ENCODE results near the gene PICK1.

The PICK1 gene

DNA sequence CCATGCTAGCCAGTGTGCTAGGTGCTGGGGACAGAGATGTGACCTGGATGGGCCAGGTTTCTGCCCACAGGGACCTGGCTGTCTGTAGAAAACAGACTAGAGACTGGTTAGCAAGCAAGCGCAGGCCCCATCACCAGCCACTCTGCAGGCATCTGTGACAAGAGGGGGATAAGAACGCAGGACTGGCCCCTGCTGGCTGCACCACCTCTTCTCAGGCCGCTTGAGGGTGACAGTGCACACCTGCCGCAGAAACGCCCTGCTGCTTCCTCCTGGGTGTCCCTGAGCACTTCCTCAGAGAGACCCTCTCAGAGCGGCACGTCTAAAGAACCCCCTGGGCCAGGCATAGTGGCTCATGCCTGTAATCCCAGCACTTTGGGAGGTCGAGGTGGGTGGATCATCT lies 5.9 kb upstream of the PICK1 start:
- no peak for DNase-seq

DNA sequence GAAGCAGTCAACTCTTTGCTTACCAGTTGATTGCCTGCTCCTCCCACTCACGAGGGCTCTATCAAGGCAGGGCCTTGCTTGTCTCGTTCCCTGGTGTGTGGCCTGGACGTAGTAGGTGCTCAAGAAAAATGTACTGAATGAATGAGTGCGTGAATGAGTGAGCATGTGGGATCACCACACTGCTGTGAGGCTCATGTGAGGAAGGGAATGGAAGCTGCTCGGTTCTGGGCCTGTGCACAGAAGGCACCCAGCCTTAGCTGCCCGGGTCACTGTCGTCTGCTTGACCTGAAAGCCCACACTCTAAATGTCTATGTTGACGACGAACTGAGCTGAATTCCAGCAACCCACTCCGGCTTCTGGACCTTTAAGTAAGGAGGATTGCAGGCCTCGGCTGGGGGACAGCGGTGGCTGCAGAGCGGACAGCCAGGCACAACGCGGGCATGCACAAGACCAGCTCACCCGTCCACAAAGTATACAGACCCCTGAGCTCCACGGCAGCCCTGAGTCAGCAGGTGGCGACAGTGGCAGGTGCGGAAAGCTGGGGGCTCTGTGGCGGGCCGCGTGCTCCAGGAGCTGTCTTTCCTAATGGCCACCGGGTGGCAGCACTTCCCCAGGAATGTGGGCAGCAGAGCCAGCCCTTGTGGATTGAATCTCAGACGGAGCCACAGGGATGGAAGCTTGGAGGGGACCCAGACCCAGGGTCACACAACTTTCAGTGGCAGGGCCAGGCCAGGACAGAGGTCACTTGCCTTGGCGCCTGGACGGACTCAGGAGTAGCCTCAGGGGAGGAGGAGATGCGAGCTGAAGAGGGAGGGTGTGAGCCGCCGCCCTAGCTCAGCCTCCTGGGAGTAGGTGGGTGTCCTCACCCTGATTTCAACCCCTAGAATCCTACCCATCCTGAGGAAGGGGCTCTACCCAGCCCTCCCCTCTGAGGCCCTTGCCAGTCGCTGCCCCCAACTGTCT lies 5.0 kb upstream of the PICK1 start:
- DNase-seq = peak; percentile 77 to 89 (median 83)

DNA sequence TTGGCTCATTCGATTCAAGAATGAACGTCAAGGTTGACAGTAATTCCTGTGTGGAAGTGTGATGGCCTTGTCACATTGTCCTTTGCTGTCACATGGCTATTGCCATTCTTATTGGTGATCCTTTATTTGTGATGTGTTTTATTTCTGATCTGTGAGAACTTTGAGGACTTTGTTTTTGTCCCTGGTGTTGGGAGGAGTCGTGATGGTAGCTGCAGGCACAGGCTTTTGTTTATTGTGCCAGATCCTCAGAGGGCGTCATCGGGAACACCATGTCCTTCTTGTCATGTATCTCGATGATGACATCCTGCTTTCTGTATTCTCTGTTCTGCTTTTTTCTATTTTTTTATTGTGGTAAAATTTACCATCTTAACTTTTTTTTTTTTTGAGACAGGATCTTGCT lies 5.6 kb downstream of the PICK1 start:
- peak; percentile 61 to 73 (median 68) for DNase-seq

DNA sequence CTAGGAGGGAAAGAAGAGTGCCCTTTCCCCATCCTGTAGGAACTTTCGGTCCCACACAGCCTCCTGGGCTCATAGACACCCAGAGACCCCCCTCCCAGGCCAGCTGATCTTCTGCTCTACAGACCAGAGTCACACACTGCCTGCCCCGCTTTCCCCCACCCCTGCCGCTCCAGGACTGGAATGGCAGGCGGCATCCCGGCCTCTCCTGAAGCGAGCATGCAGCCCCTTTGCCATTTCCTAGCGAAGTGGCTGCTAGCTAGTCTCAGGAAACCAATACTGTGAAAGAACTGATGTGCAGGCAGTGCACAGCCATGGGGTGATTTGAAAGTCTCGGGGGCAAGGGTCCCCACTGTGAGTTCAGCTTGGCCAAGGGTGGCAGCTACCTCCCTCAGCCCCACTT lies 8.3 kb downstream of the PICK1 start:
- DNase-seq = no peak

DNA sequence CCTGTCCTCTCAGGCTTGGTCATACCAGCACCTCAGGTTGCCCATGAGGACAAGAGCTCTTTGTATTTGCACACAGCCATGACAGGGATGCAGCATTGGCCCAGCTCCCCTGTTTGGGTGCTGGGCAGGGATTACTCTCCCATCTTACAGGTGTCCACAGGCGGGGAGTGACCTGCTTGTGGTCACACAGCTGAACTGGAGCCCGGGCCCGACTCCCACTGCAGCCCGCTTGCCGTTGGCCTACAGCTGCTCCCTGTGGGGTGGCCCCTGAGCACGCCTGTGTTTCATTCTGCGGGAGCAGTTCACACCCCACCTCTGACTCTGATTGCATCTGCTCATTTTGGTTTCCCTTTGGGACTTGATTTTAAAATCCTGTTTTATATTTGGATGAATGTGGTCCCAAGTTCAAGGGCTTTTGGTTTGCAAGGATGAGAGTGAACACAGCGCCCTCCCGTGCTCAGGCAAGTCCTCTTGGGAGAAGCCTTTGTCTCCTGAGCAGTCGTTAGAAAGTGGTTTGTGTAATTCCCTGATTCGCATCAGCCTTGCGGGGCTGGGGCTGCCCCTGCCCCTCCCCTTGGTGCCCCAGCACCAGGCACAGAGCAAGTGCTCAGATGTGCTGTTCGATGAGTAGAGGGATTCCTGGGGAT lies 9.3 kb downstream of the PICK1 start:
- no peak for DNase-seq

DNA sequence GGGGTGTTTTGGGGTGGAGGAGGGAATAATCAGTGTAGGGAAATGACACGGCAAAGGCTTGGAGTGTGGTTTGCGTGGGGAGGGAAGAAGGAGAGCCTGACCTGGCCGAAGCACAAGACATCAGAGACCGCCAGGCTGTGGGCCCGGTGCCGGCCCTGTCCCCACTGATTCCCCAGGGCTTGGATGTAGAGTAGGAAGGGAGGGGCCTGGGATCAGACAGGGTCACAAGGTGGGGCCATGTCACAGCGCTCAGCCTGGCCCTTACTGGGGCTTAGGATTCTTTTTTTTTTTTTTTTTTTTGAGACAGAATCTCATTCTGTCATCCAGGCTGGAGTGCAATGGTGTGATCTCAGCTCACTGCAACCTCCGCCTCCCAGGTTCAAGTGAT lies 9.8 kb downstream of the PICK1 start:
- no peak for DNase-seq

DNA sequence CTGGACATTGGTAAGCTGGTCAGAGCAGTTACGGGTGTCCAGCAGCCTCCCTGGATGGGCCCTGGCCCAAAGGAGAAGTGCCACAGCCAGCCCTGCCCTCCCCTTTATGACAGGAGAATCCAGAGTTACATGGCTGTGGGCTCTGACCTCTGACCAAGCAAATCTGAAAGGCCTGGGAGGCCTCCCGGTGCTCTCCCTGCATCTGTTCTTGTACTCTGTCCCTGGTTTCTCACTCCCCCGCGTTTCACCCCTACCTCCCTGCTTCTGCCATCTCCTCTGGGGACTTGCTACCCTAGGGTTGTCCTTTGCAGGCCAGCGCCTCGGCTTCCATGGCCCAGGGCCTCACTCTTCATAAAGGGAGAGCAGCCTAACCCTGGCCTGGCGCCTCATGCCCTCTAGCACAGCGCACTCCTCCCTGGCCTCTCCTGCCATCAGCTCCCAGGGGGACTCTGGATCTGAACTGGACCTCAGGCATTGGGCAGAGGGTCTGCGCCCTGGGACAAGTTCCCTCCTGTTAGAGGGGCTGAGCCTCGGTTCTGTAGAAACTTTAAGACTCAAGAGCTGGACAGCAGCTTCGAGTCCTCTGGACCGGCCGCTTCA lies 10.7 kb downstream of the PICK1 start:
- DNase-seq = no peak

DNA sequence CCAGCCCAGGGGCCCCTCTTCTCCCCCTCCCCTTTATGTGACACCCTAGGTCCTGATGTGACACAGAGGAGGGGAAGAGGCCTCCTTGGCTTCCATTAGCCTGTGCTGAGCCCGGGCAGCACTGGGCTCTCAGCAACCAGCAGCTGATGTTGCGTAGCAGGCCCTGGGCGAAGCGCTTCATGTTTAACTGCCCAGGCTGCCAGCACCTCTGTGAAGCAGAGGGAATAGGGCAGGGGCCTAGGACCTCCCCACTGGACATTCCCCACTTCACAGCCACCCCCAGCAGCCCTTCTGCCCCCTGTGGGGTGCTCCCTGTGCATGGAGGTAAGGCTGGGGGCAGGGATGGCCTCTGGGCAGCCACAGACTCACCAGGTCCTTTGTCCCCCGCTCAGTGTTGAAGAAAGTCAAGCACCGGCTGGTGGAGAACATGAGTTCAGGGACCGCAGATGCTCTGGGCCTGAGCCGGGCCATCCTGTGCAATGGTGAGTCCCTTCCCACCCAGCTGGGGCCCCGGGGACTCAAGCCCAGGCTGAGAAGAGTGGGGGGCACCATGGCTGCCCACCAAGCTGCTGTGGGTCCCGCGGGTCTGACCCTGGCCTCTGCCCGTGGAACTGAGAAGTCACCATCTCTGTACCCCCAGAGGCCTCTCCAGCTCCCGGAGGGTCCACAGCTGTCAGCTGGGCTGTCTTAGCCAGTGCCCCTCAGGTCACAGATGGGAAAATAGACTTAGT lies 11.6 kb downstream of the PICK1 start:
- no peak for DNase-seq

DNA sequence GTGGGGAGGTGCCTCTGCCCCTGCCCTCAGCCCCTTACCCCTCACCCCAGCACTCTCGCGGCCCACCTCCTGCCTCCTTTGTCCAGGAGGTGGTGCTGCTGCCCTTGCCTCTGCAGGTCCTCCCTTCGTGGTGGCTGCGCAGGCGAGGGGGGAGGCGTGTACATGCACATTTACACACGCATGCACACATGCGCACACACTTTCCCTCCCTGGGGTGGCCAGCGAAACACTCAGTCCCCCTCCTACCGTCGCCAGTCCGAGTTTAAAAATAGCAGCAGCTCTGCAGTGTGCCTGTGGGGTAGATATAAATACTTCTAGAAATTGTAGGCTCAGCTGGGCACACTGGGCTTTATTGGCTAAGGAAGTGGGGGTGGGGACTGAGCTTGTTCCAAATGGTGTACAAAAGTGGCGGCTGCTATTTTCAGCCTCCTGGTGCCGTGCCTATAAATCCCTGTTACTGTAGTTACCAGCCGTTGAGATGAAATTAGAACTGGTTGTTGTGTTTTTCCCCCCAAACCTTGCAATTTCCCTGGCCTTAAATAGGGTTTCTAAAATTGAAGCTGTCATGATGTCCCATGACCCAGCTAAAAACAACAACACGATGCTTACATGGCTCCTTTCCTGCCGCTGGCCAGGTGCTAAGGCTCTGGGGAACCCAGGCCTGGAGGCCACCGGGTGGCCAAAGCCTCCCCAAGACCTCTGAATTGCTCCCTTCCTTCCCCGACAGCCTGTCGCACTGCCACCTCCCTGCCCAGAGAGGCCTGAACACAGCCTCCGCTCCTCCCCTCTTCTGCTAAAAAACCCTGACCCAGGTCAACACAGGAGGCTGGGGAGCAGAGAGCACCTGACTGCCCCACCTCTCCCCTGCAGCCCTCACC lies 12.4 kb downstream of the PICK1 start:
- DNase-seq = peak in 1 of 3 donors; percentile 17

DNA sequence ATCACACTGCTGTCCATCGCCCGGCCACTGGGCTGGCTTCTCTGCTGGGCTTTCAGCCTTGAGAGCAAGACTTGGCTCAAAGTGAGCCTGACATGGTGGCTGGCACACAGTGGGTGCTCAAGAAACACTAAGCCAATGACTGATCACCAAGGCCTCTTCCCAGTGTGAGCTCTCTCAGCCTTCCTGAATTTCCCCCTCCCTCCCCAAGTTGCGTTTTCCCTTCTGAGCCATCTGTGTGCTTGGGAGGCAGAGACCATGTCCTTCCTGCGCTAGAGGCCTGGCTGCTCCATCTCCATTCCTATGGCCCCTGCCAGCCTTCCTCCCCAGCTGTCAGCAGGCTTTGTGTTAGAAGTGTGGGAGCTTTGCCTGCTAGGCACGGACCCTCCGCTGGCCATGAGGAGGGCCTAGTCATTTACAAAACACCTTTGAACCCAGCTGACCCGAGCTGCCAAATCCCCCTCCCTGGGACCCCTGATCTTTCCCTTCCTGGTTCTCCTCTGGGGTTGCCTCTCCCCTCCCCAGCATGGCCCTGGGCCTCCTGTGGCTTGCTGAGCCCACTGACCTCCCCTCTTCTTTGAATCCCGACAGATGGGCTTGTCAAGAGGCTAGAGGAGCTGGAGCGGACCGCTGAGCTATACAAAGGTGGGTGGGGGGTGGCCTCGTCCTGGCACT lies 13.2 kb downstream of the PICK1 start:
- DNase-seq = no peak

DNA sequence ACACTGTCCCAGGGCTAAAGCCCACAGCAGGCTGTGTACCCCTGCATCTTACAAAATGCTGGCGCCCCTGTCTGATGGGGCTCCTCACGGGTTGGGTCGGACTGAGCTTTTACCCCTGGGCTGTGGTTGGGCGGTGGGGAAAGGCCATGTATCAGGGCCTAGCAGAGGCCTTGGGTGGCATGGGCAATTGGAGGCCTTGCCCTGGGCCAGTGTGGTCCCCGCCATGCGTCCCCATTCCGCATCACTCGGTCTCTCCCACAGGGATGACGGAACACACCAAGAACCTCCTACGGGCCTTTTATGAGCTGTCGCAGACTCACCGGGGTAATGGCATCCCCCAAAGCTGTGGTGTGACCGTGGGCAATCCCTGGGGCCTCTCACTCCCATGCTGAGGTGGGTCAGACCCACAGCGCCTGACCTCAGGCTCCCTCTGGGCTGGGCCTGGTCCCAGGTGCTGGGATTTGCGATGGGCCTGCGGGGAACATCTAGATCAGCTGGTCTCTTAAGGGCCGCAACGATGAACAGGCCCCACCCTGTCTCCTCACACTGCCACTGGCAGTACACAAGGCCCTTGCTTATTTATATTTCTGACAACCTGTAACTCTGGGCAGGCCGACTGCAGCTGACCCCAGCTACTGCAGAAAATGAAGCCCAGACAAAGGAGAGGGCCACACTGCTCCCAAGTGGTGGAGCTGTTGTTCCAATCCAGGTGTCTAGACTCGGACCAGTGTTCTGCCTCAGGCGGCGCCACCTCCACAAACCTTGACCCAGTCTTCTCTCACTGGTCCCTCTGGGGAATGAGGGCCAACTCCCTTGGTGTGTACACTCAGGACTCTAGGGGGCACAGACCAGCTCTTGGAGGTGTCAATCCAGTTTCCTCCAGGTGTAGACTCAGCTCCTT lies 14.5 kb downstream of the PICK1 start:
- no peak for DNase-seq

DNA sequence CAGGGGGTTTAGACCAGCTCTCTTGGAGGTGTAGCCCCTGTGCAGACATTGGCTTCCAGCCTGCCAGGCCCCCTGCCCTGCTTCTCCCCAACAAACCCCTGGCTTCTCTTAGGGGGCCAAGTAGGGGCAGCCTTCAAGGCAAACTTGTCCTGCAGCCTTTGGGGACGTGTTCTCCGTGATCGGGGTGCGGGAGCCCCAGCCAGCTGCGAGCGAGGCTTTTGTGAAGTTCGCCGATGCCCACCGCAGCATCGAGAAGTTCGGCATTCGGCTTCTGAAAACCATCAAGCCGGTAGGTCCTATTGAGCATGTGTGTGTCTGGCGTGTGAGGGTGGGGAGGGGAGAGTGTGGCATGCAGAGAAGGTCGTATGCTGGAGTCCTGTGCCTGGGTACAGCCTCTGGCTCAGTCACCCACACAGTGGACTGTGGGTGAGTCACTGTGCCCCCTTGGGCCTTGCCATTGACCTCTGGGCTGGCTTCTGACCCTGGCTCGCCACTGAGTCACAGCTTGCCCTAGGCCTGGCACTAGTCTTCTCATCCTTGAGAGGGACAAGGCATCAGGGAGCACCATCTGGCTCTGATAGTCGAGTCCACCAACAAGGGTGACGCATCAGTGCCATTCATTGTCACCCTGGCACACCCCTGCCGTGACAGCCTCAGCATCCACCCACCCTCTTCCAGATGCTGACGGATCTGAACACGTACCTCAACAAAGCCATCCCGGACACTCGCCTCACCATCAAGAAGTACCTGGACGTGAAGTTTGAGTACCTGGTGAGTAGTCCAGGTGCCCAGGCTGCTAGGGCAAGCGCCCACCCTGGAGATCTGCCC lies 15.3 kb downstream of the PICK1 start:
- peak in 1 of 3 donors; percentile 10 for DNase-seq

DNA sequence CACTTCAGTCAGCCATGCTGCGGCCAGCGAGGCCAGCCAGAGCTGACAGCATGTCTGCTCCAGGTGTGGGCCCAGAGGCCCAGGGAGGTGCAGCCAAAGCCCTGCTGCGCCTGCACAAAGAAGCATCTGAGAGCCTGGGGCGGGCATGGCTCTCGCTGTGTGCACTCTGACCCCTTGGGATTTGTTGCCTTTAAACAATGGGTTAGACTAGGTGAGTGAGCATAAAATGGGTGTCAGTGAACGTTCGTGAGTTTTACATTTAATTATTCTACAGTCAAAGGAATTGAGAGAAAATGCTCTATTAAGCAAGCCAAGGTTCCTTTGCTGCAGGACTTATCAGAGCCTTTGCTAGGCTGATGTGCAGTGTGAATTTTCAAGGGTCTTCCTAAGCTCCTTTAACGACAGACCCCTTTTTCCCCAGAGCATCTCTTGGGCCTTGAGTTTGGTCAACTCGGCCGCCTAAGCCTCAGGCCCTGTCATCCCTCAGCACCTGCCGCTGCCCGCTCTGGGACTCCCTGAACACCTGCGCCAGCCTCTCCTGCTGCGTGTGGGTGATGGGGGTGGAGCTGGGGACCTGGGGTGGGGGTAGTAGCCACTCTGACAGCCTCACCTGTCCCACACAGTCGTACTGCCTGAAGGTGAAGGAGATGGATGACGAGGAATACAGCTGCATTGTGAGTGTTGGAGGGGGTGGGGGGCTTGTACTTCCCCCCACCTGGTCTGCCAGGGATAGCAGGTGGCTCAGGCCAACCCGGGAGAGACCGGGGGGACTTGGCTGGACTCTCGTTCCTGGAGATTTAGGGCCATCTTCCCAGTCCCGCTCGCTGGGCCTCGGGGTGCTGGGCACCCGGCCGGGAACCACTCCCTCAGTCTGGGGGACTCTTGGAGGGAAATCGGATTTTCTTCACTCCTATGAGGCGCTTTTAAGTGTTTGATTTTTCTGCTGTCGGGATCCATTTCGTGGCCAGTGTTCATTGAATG lies 16.2 kb downstream of the PICK1 start:
- DNase-seq = no peak

DNA sequence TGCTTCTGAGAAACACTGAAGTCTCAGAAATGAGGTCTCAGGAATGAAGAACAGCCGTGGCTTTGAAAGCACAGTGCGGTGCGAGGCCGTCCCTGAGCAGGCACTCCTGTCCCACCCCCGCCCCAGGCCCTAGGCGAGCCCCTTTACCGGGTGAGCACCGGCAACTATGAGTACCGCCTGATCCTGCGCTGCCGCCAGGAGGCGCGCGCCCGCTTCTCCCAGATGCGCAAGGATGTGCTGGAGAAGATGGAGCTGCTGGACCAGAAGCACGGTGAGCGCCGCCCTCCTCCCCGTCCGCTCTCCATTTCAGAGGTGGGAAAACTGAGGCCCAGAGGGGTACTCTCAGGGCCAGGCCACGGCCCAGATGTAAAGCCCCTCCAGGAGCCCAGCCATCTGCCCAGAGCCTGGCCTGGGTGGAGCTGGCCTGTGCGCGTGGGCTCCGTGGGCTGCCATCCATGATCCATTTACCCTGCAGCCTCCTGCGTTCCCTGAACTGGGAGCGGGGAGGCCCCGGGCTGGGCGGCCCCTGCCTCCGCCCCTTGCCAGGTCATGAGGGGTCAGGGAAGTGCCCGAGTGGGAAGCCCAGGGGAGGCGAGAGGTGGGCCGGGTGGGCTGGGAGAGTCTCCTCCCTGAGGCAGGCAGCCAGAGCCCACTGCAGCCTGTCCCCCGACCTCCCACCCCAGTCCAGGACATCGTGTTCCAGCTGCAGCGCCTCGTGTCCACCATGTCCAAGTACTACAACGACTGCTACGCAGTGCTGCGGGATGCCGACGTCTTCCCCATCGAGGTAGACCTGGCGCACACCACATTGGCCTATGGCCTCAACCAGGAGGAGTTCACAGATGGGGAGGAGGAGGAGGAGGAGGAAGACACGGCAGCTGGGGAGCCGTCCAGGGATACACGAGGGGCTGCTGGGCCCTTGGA lies 17.2 kb downstream of the PICK1 start:
- DNase-seq = no peak

DNA sequence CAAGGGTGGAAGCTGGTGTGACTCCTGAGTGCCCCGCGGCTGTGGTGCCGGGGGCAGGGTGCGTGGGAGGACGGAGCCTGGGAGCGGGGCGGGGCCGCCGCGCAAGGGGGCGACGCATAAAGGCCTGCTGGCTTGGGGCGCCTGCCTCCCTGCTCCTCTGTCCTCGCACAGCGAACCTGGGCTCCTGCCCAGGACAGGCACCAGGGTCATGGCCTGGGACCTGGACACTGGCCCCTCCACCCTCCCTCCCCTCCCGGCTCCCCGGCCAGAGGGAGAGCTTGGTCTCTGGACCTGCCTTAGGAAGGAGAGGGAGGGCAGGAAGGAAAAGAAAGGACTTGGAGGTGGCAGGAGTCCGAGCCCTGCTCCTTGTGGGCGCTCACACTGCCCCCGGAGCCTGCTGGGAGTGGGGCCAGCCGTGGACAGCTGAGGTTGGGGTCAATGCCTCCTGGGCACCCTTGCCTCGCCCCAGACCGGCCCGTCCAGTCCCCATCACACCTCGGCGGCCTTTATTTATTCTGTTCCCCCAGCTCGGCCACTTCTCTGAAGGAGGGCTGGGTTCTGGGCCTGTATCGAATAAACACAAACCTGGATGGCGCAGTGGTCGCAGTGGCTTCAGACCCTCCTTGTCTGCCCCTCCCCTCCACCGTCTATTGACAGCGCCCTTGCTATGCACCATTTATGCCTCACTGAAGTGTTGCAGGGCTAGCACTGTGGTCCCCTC lies 18.1 kb downstream of the PICK1 start:
- no peak for DNase-seq

DNA sequence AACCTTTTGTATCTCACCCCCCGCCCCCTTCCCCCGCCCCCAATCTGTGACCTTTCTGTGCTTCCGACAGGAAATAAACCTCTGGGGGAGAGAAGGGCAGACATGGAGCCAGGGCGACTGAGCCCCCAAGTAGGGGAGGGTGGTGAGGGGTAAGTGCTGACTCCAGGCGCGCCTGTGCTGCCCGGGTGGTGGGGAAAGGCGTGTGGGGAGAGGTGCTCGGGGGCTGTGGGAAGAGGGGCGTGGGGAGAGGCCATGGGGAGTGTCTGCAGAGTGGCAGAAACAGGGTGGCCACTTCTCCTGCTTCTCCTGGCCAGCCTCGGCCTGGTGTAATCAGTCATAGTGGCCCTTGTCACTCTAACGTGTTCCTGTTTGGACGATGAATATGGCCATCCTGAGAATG lies 18.8 kb downstream of the PICK1 start:
- no peak for DNase-seq

All from suppressor macrophage treated with lipopolysaccharide for 1 hour (primary cell).